AG04449 (cell line): Measurements from ENCODE around the gene MID1.

Experiments used
- CTCF ChIA-PET: fragments of 350-600 bp; formaldehyde crosslinking; extraction: SDS; loops from one replicate; lab custom pipeline; 2021; ENCODE audit warnings: antibody characterized with exemption; lab: Yijun Ruan, JAX
- POLR2A ChIA-PET: fragments of 400-600, 350-600 bp; formaldehyde crosslinking; extraction: SDS; loops from one replicate; lab custom pipeline; 2020; ENCODE audit warnings: antibody characterized with exemption, inconsistent platforms; lab: Yijun Ruan, JAX
- DNase-seq: peaks from one replicate; pipeline ENCODE4 v3.0.0-alpha.2; 2010; ENCODE audit warnings: low read depth, low spot score
- H3K4me3 ChIP-seq: 2 replicates; pipeline ENCODE4 v1.5.1; 2011; ENCODE audit warnings: low read depth, mild to moderate bottlenecking, control low read depth, low read length
- CTCF ChIP-seq: IDR thresholded peaks from one replicate; pipeline ENCODE4 v1.5.1; 2011; ENCODE audit warnings: mild to moderate bottlenecking, moderate library complexity, low read length, control low read depth, inconsistent platforms; ENCODE audit not compliant: insufficient read depth; ENCODE audit errors: missing control alignments

MID1 gene

GRCh38 chrX:10395643-10396042, 224.7 kb downstream of the MID1 start:
- TF ChIP-seq CTCF = no peak
- no peak overlapping the region for H3K4me3 ChIP-seq
- CTCF ChIA-PET = interaction anchor here (0.9 kb wide), 1 partner anchor 205 kb away, joined by 4 read pairs; no protein-coding TSS in a partner anchor
- POLR2A ChIA-PET = no interaction called here
- DNase-seq = no peak
